AML-193 (cell line): ENCODE data around the gene RFX2.
"Not testable (repeated sequence)": the region's sequence is repeated elsewhere in the genome, so short reads cannot be mapped to it uniquely, and the experiment has no call there.

Experiments
- DNase-seq, 2 experiments: peaks; one replicate each; lab custom pipeline; 2025; lab: John Stamatoyannopoulos, UW

The RFX2 gene

DNA sequence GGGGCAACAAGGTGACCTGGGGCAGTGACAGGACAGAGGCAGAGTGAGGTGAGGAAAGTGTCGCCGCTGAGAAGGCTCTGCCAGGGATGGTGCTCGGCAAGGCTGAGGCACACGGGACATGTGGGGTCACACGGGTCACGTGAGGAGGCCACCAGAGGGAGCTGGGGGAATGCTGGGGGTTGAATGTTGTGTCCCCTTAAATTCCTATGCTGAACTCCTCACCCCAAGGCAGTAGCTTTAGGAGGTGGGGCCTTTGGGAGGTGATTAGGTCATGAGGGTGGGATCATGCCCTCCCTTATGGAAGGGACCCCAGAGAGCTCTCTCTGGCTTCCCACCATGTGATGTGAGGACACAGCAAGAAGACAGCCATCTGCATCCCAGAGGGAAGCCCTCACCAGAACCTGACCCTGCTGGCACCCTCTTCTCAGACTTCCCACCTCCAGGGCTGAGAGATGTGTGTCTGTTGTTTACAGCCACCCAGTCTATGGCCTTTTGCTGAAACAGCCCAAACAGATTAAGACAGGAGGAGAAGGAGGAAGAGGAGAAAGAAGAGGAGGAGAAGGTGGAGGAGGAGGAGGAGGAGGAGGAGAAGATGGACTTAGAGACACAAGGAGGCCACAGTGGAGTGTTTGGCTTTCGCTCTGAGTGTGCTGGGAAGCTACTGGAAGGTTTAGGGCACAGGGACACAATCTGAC, 35.4 kb downstream of the RFX2 start:
- no peak for DNase-seq

GRCh38 chr19:6073858-6074708, 36.2 kb downstream of the RFX2 start:
- DNase-seq, result no peak

DNA sequence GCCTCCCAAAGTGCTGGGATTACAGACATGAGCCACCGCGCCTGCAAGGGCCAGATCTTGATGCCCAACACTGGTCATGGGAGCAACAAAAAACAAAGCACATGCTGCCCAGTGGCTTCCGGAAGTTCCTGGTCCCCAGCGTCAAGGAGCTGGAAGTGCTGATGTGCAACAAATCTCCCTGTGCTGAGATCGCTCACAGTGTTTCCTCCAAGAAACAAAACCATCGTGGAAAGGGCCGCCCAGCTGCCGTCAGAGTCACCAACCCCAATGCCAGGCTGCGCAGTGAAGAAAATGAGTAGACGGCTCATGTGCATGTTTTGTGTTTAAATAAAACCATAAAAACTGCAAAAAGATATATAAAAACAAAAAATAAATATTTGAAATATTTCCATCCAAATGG, 37.1 kb downstream of the RFX2 start:
- not testable (repeated sequence) for DNase-seq

- DNase-seq, result no peak
These were observed 38.4 kb downstream of the RFX2 start for GRCh38 chr19:6071875-6072274.

- DNase-seq, result no peak
These were observed 39.4 kb downstream of the RFX2 start for GRCh38 chr19:6070720-6071485.

DNA sequence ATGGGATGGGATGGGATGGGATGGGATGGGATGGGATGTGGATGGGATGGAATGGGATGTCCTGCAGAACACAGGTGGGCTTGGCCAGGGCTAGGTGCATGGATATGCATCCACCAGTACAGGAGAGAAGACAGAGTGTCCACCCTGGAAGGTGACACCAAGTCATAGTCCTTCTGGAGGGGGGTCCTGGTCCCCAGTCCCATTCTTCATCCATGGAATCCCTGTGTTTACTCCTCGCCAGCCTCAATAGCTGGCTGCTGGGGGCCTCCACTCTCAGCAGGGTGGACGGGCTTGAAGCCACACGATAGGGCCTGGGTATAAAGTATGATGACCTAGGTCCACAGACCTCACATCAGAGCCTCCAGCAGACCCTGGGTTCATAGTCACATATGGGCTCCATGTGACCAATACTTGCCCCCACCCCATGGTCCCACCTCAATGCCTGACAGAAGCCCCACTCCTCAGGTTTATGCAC, 40.1 kb downstream of the RFX2 start:
- DNase-seq, result no peak

DNA sequence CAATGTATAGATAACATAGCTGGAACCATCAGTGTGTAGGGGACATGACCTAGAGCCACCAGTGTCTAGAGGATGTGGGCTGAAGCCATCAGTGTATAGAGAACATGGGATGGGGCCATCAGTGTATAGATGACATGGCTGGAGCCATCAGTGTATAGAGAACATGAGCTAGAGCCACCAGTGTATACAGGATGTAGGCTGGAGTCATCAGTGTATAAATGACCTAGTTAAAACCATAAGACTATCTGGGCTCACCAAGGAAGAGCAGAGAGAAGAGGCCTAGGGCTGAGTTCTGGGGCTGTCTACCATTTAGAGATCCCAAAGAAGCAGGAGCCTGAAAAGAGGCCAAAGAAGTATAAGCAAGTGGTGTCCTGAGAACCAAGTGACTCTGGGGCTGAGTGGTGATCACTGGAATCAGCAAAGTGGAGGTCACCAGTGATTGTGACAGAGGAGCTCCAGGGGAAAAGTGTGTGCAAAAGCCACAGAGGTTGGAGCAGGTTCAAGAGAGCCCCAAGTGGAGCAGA, 41.0 kb downstream of the RFX2 start:
- DNase-seq, result no peak

DNA sequence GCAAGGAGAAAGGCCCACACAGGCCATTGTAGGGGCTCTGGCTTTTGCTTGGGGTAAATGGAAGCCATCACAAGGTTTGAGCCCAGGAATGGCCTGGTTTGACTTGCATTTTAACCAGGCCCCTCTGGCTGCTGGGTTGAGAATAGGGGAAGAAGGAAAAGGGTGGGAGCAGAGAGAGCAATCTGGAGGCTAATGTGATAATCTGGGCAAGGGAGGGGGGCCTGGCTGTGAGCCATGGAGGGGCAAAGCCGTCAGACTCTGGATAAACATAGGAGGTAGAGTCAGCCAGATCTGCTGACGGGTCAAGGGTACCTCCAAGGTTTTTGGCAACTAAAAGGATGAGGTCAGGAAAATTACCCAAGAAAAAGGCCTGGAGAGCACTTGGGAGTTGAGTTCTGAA, 41.6 kb downstream of the RFX2 start:
- DNase-seq, result no peak

GRCh38 chr19:6067975-6068374, 42.3 kb downstream of the RFX2 start:
- DNase-seq, result no peak

DNA sequence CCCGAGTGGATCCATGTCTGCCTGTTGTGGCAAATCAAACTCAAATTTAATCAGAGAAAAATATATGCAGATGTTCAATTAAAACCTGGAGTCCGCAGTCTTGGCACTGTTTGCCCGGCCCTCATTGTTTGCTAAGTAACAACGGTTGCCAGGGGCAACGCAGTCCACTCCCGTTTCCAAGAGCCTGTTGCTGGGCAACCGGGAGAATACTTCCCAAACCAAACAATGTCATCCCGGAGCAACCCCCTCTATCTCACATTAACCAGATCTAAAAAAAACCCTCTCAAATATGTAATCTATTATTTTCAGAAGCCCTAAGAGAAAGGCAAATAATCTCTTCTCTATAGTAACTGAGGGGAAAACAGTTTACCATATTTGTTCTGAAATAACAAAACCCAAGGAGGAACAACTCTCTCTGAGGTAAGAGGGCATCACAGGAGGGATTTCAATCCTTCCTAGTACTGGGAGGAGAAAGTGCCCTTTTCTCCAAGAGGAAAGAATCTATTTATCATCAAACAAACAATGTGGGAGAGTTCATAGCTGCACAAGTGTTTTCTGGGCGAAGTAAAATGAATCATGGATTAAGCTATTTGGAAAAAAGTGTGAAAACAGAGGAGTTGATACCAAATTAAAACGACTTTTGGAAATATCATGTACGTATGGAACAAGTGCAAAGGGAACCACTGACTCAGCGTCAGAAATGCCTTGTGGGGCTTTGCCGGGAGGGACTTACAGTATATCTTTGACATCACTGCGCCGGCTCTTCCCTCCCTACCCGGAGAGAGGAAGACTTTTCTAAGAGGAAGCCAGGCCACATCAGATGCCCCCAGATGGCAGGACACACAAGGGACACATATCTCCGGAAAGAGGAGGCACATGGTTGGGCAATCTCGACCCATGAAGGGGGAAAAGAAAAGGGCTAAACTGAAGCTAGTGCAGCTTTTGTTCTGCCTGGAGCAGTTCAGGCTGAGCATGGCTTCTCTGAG, 43.3 kb downstream of the RFX2 start:
- DNase-seq, result peak; percentile 89 to 90

- peak; percentile 77 to 82 for DNase-seq
These were observed 44.5 kb downstream of the RFX2 start for GRCh38 chr19:6065685-6066374.

- DNase-seq, result no peak
These were observed 45.8 kb downstream of the RFX2 start for GRCh38 chr19:6064336-6065073.

DNA sequence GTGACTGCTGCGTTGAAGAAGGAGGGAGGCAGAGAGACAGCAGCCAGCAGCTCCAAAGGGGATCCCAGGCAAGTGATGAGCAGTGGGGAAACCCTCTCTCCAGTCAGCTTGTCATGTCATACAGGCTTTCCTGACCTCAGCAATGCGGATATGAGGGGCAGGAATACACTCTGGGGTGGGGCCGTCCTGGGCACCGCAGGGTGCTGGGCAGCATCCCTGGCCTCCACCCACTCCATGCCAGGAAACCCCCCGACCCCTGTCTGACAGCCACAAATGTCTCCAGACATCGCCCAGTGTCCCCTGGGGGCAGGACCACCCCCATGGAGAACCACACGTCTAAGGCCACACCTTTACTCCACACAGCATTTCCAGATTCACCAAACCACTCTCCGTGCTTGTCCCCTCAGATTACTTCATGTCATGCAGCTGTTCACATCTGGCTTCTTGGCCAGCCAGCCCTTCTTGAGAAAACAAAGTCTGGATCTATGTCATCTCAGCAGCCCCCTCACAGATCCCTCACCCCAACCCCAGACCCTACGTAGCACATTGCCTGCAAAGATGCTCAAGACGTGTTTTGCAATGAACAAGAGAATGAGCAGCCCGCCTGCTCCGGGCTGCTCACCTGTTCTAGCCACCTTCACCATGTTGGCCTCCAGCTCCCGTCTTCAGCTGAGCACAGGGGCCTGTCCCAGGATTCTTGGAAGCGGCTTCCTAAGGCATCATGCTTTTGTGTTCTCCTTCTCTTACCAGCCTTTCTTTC, 46.5 kb downstream of the RFX2 start:
- DNase-seq, result no peak

DNA sequence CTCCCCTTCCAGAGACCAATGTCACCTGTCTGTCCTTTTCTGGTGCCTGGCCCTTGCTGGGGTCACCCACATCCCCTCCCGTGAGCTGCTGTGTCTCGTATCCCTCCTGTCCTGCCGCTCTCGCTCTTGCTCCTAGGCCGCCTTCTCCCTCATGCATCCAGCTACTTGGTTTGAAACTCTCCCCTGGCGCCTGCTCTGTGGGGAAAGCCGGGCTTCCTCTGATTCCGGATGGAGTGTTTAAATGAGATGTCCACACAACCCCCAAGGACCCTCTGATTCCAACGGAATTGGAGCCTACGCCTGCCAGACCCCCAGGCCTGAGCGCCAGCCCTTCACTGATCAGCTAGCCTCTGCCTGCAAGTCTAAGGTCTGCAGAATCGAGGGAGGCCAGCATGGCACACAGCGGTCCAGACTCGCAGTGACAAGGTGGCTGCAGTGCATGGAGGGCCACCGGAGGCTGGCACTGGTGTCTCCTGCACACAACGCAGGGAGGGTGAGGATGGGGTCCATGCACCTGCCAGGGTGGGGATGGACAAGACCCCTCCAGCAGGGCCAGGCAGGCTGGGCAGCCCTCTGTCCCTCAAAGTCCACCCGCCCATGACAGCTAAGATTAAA, 47.2 kb downstream of the RFX2 start:
- no peak for DNase-seq

- peak; percentile 47 to 71 for DNase-seq
These were observed 48.0 kb downstream of the RFX2 start for GRCh38 chr19:6062274-6062673.

GRCh38 chr19:6061376-6062130, 48.7 kb downstream of the RFX2 start:
- DNase-seq, result no peak

GRCh38 chr19:6060600-6061375, 49.5 kb downstream of the RFX2 start:
- no peak for DNase-seq
